CD4-positive, CD25-positive, alpha-beta regulatory T cell (primary cell): ENCODE results near the gene SH3GLB1. TPM values are rescaled to one million over a fixed set of nuclear protein-coding genes. Genes with fewer than 3 reads are reported as not detected.

Source experiments
- ATAC-seq, 2 donors: fragments of 150-1000 bp; cut with Tn5 transposase; one replicate each; pipeline ENCODE4 v1.10.0; 2021; ENCODE audit warnings: low read depth in 2 of 2, moderate number of reproducible peaks in 2 of 2, moderate library complexity in 1 of 2
- DNase-seq, 3 donors: peaks; one replicate each; pipeline versions ENCODE4 v3.0.0 to v3.0.0-alpha.2; 2012 to 2022; ENCODE audit warnings: mixed read lengths in 1 of 3
- H3K27ac ChIP-seq: one replicate; pipeline ENCODE4 v1.7.0; 2013; ENCODE audit warnings: mild to moderate bottlenecking, low read length; ENCODE audit not compliant: insufficient read depth, poor library complexity, severe bottlenecking
- H3K27me3 ChIP-seq: one replicate; pipeline ENCODE4 v1.7.0; 2013; ENCODE audit warnings: low read length; ENCODE audit not compliant: control insufficient read depth, insufficient read depth
- H3K36me3 ChIP-seq: one replicate; pipeline ENCODE4 v1.7.0; 2013; ENCODE audit warnings: mild to moderate bottlenecking, low read length, moderate library complexity; ENCODE audit not compliant: control insufficient read depth, insufficient read depth
- H3K4me1 ChIP-seq: 2 replicates; pipeline ENCODE4 v1.7.0; 2013; ENCODE audit warnings: mild to moderate bottlenecking, low read length; ENCODE audit not compliant: insufficient read depth, control insufficient read depth, poor library complexity, severe bottlenecking
- H3K4me3 ChIP-seq: one replicate; pipeline ENCODE4 v1.7.0; 2013; ENCODE audit warnings: low read depth, mild to moderate bottlenecking, low read length, moderate library complexity
- H3K9me3 ChIP-seq, 2 experiments: 1 replicate in 1 of 2; 2 replicates in 1 of 2; pipeline ENCODE4 v1.7.0; 2013; ENCODE audit warnings: low read length in 2 of 2, mild to moderate bottlenecking in 1 of 2, moderate library complexity in 1 of 2; ENCODE audit not compliant: control insufficient read depth in 2 of 2
- H3K27ac Mint-ChIP-seq, 3 donors: one replicate each; pipeline ENCODE4 v1.8.0; 2020 to 2022; ENCODE audit warnings: mild to moderate bottlenecking in 3 of 3, mixed read lengths in 3 of 3, moderate library complexity in 2 of 3
- H3K27me3 Mint-ChIP-seq: one replicate; pipeline ENCODE4 v1.8.0; 2022; ENCODE audit warnings: mild to moderate bottlenecking, mixed read lengths
- H3K36me3 Mint-ChIP-seq: one replicate; pipeline ENCODE4 v1.8.0; 2020; ENCODE audit warnings: mixed read lengths
- H3K4me1 Mint-ChIP-seq, 4 donors: one replicate each; pipeline ENCODE4 v1.8.0; 2020 to 2022; ENCODE audit warnings: mixed read lengths in 4 of 4, mild to moderate bottlenecking in 1 of 4
- H3K4me3 Mint-ChIP-seq, 4 donors: one replicate each; pipeline ENCODE4 v1.8.0; 2020 to 2022; ENCODE audit warnings: mild to moderate bottlenecking in 4 of 4, mixed read lengths in 4 of 4, moderate library complexity in 3 of 4
- H3K9me3 Mint-ChIP-seq, 7 donors: one replicate each; pipeline ENCODE4 v1.8.0; 2020 to 2022; ENCODE audit warnings: mixed read lengths in 7 of 7, mild to moderate bottlenecking in 3 of 7, moderate library complexity in 2 of 7
- polyA plus RNA-seq, 4 donors: library from polyadenylated mRNA; unstranded; fragments of 300-500 nt; fragmentation: Illumina TruSeq; gene quantifications; one replicate each; pipeline ENCODE4 v1.2.3, GENCODE V29; 2021
- total RNA-seq: library from RNA; stranded (reverse); gene quantifications from one replicate; pipeline ENCODE4 v1.2.3, GENCODE V29; 2022

SH3GLB1 gene
- total and polyA plus RNA-seq, 5 donors from 2014 or later = 45.2 to 76.9 (median 61.8) TPM

- Histone ChIP-seq H3K27me3 (no peaks in the 10 kb centered on the region), H3K9me3 (no peaks in the 10 kb centered on the region), H3K36me3 (peaks cover 12% of the 10 kb centered on the region), H3K4me1 (peaks cover 40% of the 10 kb centered on the region), H3K4me3 (no peak overlapping the region), H3K27ac (no peak overlapping the region)
- H3K4me3 Mint-ChIP-seq = peak overlapping the region in 1 of 4 donors; percentile 26
- DNase-seq (no peak), ATAC-seq (no peak)
- peak overlapping the region in 1 of 3 donors; percentile 56 for H3K27ac Mint-ChIP-seq
- peaks cover 5% of the 10 kb centered on the region for H3K36me3 Mint-ChIP-seq
- H3K27me3 Mint-ChIP-seq = no peaks in the 10 kb centered on the region
- no peaks in the 10 kb centered on the region for H3K9me3 Mint-ChIP-seq
- H3K4me1 Mint-ChIP-seq = peaks cover 43 to 81% (median 57%) of the 10 kb centered on the region in 4 donors
These were observed 7.9 kb downstream of the SH3GLB1 start for GRCh38 chr1:86712088-86712860.

- Histone ChIP-seq H3K27me3 (no peaks in the 10 kb centered on the region), H3K4me3 (no peak overlapping the region), H3K9me3 (no peaks in the 10 kb centered on the region), H3K36me3 (peaks cover 20% of the 10 kb centered on the region), H3K4me1 (peaks cover 30% of the 10 kb centered on the region), H3K27ac (peak overlapping the region; percentile 76)
- no peak for ATAC-seq
- DNase-seq = no peak
- H3K36me3 Mint-ChIP-seq = peaks cover 3% of the 10 kb centered on the region
- H3K4me1 Mint-ChIP-seq = peaks cover 43 to 73% (median 54%) of the 10 kb centered on the region in 4 donors
- peak overlapping the region in 1 of 3 donors; percentile 29 for H3K27ac Mint-ChIP-seq
- H3K9me3 Mint-ChIP-seq = no peaks in the 10 kb centered on the region
- H3K4me3 Mint-ChIP-seq = peak overlapping the region; percentile 5 to 48 (median 18)
- H3K27me3 Mint-ChIP-seq = no peaks in the 10 kb centered on the region
These were observed 9.1 kb downstream of the SH3GLB1 start for GRCh38 chr1:86713477-86713876.

GRCh38 chr1:86714159-86714558, 9.8 kb downstream of the SH3GLB1 start:
- H3K27ac Mint-ChIP-seq = peak overlapping the region in 1 of 3 donors; percentile 35
- ATAC-seq (peak in 1 of 2 donors; percentile 21), DNase-seq (no peak)
- no peaks in the 10 kb centered on the region for H3K9me3 Mint-ChIP-seq
- Histone ChIP-seq H3K36me3 (peaks cover 25% of the 10 kb centered on the region), H3K4me3 (peak overlapping the region; percentile 39), H3K27me3 (no peaks in the 10 kb centered on the region), H3K4me1 (peaks cover 23% of the 10 kb centered on the region), H3K27ac (peak overlapping the region; percentile 76), H3K9me3 (no peaks in the 10 kb centered on the region)
- H3K4me3 Mint-ChIP-seq = peak overlapping the region in 2 of 4 donors; percentile 5 to 64
- peaks cover 41 to 73% (median 54%) of the 10 kb centered on the region in 4 donors for H3K4me1 Mint-ChIP-seq
- H3K36me3 Mint-ChIP-seq = peaks cover 7% of the 10 kb centered on the region
- no peaks in the 10 kb centered on the region for H3K27me3 Mint-ChIP-seq

- ATAC-seq (peak; percentile 72 to 82), DNase-seq (peak in 1 of 3 donors; percentile 21)
- Mint-ChIP-seq H3K9me3 (no peaks in the 10 kb centered on the region), H3K27me3 (no peaks in the 10 kb centered on the region), H3K4me3 (peak overlapping the region in 2 of 4 donors; percentile 3 to 64), H3K4me1 (peaks cover 38 to 68% (median 50%) of the 10 kb centered on the region in 4 donors), H3K36me3 (peaks cover 7% of the 10 kb centered on the region), H3K27ac (peak overlapping the region in 1 of 3 donors; percentile 52)
- Histone ChIP-seq H3K27me3 (no peaks in the 10 kb centered on the region), H3K4me1 (peaks cover 21% of the 10 kb centered on the region), H3K9me3 (no peaks in the 10 kb centered on the region), H3K36me3 (peaks cover 31% of the 10 kb centered on the region), H3K27ac (peak overlapping the region; percentile 76), H3K4me3 (peak overlapping the region; percentile 39)
These were observed 10.3 kb downstream of the SH3GLB1 start for GRCh38 chr1:86714561-86715244.

- peaks cover 64% of the 10 kb centered on the region for H3K36me3 ChIP-seq
- DNase-seq = no peak
- no peaks in the 10 kb centered on the region for H3K9me3 ChIP-seq
- no peak for ATAC-seq
- H3K4me3 ChIP-seq = no peak overlapping the region
- Mint-ChIP-seq H3K27me3 (no peaks in the 10 kb centered on the region), H3K27ac (peak overlapping the region in 1 of 3 donors; percentile 6), H3K4me3 (no peak overlapping the region), H3K36me3 (peaks cover 18% of the 10 kb centered on the region), H3K4me1 (peaks cover 36 to 49% (median 36%) of the 10 kb centered on the region in 4 donors), H3K9me3 (no peaks in the 10 kb centered on the region)
- no peaks in the 10 kb centered on the region for H3K27me3 ChIP-seq
- H3K4me1 ChIP-seq = peaks cover 11% of the 10 kb centered on the region
- H3K27ac ChIP-seq = no peak overlapping the region
These were observed 14.4 kb downstream of the SH3GLB1 start for GRCh38 chr1:86718786-86719185.

GRCh38 chr1:86731416-86731815, 27.0 kb downstream of the SH3GLB1 start:
- Histone ChIP-seq H3K27me3 (no peaks in the 10 kb centered on the region), H3K36me3 (peaks cover 40% of the 10 kb centered on the region), H3K4me3 (no peak overlapping the region), H3K9me3 (no peaks in the 10 kb centered on the region), H3K27ac (no peak overlapping the region), H3K4me1 (peaks cover 3% of the 10 kb centered on the region)
- Mint-ChIP-seq H3K36me3 (peaks cover 19% of the 10 kb centered on the region), H3K9me3 (no peaks in the 10 kb centered on the region), H3K4me3 (no peak overlapping the region), H3K27me3 (no peaks in the 10 kb centered on the region), H3K4me1 (peaks cover 5 to 26% (median 16%) of the 10 kb centered on the region in 4 donors), H3K27ac (peak overlapping the region in 1 of 3 donors; percentile 55)
- ATAC-seq (no peak), DNase-seq (no peak)

- H3K9me3 ChIP-seq = no peaks in the 10 kb centered on the region
- H3K9me3 Mint-ChIP-seq = no peaks in the 10 kb centered on the region
- peak overlapping the region in 1 of 3 donors; percentile 58 for H3K27ac Mint-ChIP-seq
- peaks cover 25% of the 10 kb centered on the region for H3K36me3 Mint-ChIP-seq
- H3K4me1 Mint-ChIP-seq = peaks cover 5 to 12% (median 9%) of the 10 kb centered on the region in 4 donors
- H3K27me3 Mint-ChIP-seq = no peaks in the 10 kb centered on the region
- no peak overlapping the region for H3K4me3 ChIP-seq
- DNase-seq = no peak
- H3K27me3 ChIP-seq = no peaks in the 10 kb centered on the region
- H3K27ac ChIP-seq = no peak overlapping the region
- ATAC-seq = no peak
- no peaks in the 10 kb centered on the region for H3K4me1 ChIP-seq
- no peak overlapping the region for H3K4me3 Mint-ChIP-seq
- H3K36me3 ChIP-seq = peaks cover 45% of the 10 kb centered on the region
These were observed 29.0 kb downstream of the SH3GLB1 start for GRCh38 chr1:86733340-86733739.
